NCI-H1930 (cell line): ENCODE results near the gene CD276.
A peak's percentile ranks its signal among the peaks of the same experiment; 100 is the strongest.
"Not testable (repeated sequence)": the region's sequence is repeated elsewhere in the genome, so short reads cannot be mapped to it uniquely, and the experiment has no call there.

Source experiments
- DNase-seq, 2 experiments: peaks; one replicate each; lab custom pipeline; 2025; lab: John Stamatoyannopoulos, UW

CD276 gene

GRCh38 chr15:73683777-73684580 lies at the start of gene CD276:
CD276 (plus strand) TSS chr15:73684383; CDS start chr15:73699640, 15,257 bp downstream.
- DNase-seq, result peak in 1 of 2 experiments; percentile 5

- DNase-seq, result no peak
Observed at GRCh38 chr15:73637527-73637926, 46.7 kb upstream of the CD276 start.

- DNase-seq, result not testable (repeated sequence)
Observed at GRCh38 chr15:73639464-73639863, 44.7 kb upstream of the CD276 start.

DNA sequence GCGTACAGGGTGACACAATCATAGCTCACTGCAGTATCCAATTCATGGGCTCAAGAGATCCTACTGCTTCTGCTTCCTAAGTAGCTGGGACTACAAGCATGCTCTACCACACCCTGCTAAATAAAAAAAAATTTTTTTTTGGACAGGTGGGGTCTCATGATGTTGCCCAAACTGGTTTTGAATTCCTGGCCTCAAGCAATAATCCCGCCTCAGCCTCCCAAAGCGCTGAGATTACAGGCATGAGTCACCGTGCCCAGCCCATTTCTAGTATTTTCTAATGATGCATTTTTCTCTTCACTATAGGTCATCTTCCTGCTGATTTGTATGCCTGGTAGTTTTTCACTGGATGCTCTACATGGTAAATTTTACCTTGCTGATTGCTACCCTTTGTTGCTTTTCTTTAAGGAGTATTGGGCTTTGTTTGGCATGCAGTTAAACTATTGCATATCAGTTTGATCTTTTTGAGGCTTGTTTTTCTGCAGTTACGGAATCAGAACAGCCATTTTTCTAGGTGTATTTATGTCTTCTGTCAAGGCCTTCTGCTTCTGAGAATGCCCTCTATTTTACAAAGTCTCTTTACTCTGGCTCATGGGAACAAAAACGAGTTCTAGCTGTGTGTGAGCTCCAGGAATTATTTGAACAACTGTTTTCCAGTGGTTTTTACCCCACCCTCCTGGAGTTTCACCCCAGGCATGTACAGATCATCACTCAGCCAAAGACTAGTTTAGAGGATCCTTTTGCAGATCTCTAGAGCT lies 36.7 kb upstream of the CD276 start:
- DNase-seq, result no peak

DNA sequence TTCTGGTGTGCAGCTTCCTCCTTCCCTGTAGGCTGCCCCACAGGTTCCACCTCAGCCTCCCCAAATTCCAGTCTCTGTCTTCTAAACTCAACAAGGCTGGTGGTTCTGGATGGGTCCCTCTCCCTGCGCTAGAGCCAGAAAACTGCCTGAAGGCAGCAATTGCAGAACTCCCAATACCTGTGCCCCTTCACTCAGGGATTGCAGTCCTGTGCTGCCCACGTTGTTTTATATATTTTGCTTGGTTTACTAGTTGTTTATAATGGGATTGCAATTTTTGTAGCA lies 36.2 kb upstream of the CD276 start:
- no peak for DNase-seq

GRCh38 chr15:73650416-73651126 lies 33.6 kb upstream of the CD276 start:
- DNase-seq, result no peak

GRCh38 chr15:73654659-73655058 lies 29.5 kb upstream of the CD276 start:
- DNase-seq, result no peak

DNA sequence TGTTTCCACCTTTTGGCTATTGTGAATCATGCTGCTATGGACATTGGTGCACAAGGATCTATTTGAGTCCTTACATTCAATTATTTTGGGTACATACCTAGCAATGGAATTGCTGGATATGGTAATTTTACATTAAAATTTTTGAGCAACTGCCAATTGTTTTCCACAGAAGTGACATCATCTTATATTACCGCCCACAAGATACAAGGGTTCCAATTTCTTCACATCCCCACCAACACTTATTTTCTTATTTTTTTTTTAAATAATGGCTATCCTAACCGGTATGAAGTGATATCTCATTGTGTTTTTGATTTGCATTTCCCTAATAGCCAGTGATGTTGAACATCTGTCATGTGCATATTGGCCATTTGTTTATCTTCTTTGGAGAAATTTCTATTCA lies 28.5 kb upstream of the CD276 start:
- no peak for DNase-seq

- DNase-seq, result no peak
Observed at GRCh38 chr15:73658645-73659044, 25.5 kb upstream of the CD276 start.

DNA sequence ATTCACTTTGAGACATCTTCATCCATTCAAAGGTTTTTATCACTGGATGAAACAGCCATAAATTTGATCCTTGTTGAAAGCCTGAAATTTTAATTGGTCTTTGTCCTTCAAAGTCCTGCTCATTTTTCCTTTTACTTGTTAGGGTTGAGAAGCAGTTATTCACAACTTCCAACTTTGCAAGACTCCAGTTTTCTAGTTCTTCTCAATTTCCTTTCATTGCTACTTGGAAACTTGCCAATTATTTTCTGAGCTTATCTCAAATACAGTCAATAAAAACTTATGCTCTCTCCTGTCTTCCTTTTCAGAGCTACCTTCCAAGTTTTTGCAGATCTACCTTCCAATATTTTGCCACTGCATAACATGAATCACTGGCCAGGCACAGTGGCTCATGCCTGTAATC lies 23.7 kb upstream of the CD276 start:
- DNase-seq, result no peak

DNA sequence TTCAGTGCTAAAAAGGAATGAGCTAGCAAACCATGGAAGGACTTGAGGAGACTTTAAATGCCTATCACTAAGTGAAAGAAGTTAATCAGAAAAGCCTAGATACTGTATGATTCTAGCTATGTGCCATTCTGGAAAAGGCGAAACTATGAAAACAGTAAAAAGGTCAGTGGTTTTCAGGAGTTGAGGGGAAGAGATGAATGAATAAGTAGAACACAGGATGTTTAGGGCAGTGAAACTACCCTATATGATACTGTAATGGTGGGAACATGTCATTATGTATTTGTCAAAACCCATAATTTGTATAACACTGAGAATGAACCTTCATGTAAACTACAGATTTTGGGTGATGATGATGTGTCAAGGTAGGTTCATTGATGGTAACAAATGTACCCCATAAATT lies 9.6 kb upstream of the CD276 start:
- no peak for DNase-seq

GRCh38 chr15:73677146-73677607 lies 7.0 kb upstream of the CD276 start:
- DNase-seq, result peak; percentile 2 to 34

- no peak for DNase-seq
Observed at GRCh38 chr15:73677733-73678132, 6.5 kb upstream of the CD276 start.

- no peak for DNase-seq
Observed at GRCh38 chr15:73678498-73678897, 5.7 kb upstream of the CD276 start.

- no peak for DNase-seq
Observed at GRCh38 chr15:73679180-73679579, 5.0 kb upstream of the CD276 start.

GRCh38 chr15:73679964-73680363 lies 4.2 kb upstream of the CD276 start:
- no peak for DNase-seq

DNA sequence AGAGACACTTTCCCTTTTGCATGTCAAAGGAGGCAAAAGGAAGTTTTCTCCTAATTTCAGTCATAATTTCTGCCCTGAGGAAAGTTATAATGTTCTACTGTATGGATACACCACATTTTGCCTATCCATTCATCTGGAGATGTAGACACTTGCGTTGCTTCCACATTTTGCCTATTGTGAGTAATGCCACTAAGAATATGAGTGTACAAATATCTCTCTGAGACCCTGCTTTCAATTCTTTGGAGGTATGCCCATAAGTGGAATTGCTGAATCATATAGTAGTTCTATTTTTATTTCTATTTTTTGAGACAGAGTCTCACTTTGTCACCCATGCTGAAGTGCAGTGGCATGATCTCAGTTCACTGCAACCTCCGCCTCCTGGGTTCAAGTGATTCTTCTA lies 3.6 kb upstream of the CD276 start:
- DNase-seq, result no peak

- DNase-seq, result no peak
Observed at GRCh38 chr15:73681063-73681462, 3.1 kb upstream of the CD276 start.

GRCh38 chr15:73681856-73682599 lies 2.2 kb upstream of the CD276 start:
- DNase-seq, result no peak

- no peak for DNase-seq
Observed at GRCh38 chr15:73682600-73683090, 1.5 kb upstream of the CD276 start.

GRCh38 chr15:73683257-73683776 lies 866 bp upstream of the CD276 start:
- peak in 1 of 2 experiments; percentile 1 for DNase-seq
